Stomach (tissue), 4 donors: ENCODE data around the gene UBR2.

Experiments
- EP300 ChIP-seq: sonication (generic); formaldehyde crosslinking; IDR thresholded peaks from one replicate; pipeline ENCODE4 v1.6.1; 2017; ENCODE audit warnings: antibody characterized with exemption
- TF ChIP-seq, protein P1 (sequence below), 7 experiments: fragments of 450-650 bp in 4 of 7; fragments of 200-600 bp in 3 of 7; sonication (generic) in 3 of 7; IDR thresholded peaks; one replicate each; pipeline ENCODE4 v1.5.1; 2016 to 2019; ENCODE audit warnings: antibody characterized with exemption in 7 of 7, control low read depth in 2 of 7, mild to moderate bottlenecking in 1 of 7

DNA sequence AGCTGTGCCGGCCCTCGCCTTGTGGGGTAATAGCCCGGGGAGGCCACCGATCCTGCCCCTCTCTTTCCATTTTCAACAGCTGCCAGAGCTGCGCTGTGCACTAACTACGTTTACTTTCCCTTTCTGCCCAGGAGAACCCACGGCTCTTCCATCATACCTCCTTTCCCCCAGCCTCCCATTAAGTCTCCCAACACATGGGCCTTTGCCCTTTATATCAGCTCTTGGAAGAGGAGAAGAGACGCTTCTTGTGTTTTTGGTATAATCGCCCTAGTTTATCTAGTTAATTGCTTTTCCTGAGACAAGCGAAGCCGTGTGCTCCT lies 637 bp downstream of the UBR2 start:
- TF ChIP-seq, protein P1, sequence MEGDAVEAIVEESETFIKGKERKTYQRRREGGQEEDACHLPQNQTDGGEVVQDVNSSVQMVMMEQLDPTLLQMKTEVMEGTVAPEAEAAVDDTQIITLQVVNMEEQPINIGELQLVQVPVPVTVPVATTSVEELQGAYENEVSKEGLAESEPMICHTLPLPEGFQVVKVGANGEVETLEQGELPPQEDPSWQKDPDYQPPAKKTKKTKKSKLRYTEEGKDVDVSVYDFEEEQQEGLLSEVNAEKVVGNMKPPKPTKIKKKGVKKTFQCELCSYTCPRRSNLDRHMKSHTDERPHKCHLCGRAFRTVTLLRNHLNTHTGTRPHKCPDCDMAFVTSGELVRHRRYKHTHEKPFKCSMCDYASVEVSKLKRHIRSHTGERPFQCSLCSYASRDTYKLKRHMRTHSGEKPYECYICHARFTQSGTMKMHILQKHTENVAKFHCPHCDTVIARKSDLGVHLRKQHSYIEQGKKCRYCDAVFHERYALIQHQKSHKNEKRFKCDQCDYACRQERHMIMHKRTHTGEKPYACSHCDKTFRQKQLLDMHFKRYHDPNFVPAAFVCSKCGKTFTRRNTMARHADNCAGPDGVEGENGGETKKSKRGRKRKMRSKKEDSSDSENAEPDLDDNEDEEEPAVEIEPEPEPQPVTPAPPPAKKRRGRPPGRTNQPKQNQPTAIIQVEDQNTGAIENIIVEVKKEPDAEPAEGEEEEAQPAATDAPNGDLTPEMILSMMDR (IDR thresholded peaks at IDR 0.05), result no peak
- no peak for TF ChIP-seq EP300
